ENCODE results near the gene TCL1B.

DNA sequence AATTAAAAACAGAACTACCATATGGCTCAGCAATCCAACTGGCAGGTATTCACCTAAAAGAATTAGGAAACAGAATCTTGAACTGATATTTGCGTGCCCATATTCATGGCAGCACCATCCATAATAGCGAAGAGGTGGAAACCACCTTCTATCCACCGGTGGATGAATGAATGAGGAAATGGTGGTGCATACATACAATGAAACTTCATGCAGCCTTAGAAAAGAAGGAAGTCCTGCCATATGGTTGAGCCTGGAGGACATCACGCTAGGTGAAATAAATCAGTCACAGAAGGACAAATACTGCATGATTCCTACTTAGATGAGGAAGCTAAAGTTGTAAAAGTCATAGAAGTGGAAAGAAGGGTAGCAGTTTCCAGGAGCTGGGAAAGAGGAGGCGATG is 21.1 kb downstream of the TCL1B start:
- TF ChIP-seq, protein P1, sequence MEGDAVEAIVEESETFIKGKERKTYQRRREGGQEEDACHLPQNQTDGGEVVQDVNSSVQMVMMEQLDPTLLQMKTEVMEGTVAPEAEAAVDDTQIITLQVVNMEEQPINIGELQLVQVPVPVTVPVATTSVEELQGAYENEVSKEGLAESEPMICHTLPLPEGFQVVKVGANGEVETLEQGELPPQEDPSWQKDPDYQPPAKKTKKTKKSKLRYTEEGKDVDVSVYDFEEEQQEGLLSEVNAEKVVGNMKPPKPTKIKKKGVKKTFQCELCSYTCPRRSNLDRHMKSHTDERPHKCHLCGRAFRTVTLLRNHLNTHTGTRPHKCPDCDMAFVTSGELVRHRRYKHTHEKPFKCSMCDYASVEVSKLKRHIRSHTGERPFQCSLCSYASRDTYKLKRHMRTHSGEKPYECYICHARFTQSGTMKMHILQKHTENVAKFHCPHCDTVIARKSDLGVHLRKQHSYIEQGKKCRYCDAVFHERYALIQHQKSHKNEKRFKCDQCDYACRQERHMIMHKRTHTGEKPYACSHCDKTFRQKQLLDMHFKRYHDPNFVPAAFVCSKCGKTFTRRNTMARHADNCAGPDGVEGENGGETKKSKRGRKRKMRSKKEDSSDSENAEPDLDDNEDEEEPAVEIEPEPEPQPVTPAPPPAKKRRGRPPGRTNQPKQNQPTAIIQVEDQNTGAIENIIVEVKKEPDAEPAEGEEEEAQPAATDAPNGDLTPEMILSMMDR (IDR thresholded peaks at IDR 0.05; ENCODE audit: insufficient read depth, low read length, poor library complexity, severe bottlenecking), result no peak
- TF ChIP-seq EZH2phosphoT487 (conservative IDR thresholded peaks at IDR 0.05; ENCODE audit: low read length), result no peak
